Measurements from ENCODE around the gene FOXC2. TPM values are rescaled to one million over a fixed set of nuclear protein-coding genes. Genes with fewer than 3 reads are reported as not detected.

The FOXC2 gene
- total RNA-seq, 4 donors from 2014 or later: 0.40 to 1.5 (median 0.50) TPM

- no peak for TF ChIP-seq EP300 (IDR thresholded peaks at IDR 0.05)
- TF ChIP-seq POLR2AphosphoS5 (IDR thresholded peaks at IDR 0.05): no peak
- no peak for TF ChIP-seq CTCF (IDR thresholded peaks at IDR 0.05)
- TF ChIP-seq POLR2A (IDR thresholded peaks at IDR 0.05): no peak
- Histone ChIP-seq H3K27me3 (no peaks in the 10 kb centered on the region), H3K27ac (no peak overlapping the region), H3K4me1 (no peaks in the 10 kb centered on the region), H3K4me3 (no peak overlapping the region), H3K36me3 (peaks cover 0 to 100% of the 10 kb centered on the region in 2 donors), H3K9me3 (no peaks in the 10 kb centered on the region)
- 80% methylated on average over 1 of the region's 11 CpGs; no CpG with 5 or more reads in 1 of the 2 donors for WGBS, 2 donors (ENCODE audit: low coverage in 1 of 2)
- ATAC-seq: no peak
These were observed 25.1 kb upstream of the FOXC2 start for GRCh38 chr16:86541560-86541959.

GRCh38 chr16:86542756-86543750 is 23.6 kb upstream of the FOXC2 start:
- WGBS, 2 donors (ENCODE audit: low coverage in 1 of 2): 76 to 100% methylated on average over 2 to 11 of the region's 21 CpGs
- ATAC-seq: no peak
- TF ChIP-seq EP300 (IDR thresholded peaks at IDR 0.05) (no peak), POLR2A (IDR thresholded peaks at IDR 0.05) (no peak), POLR2AphosphoS5 (IDR thresholded peaks at IDR 0.05) (no peak), CTCF (IDR thresholded peaks at IDR 0.05) (no peak)
- Histone ChIP-seq H3K4me1 (no peaks in the 10 kb centered on the region), H3K27ac (no peak overlapping the region), H3K9me3 (no peaks in the 10 kb centered on the region), H3K27me3 (no peaks in the 10 kb centered on the region), H3K4me3 (no peak overlapping the region), H3K36me3 (peaks cover 0 to 100% of the 10 kb centered on the region in 2 donors)

- Histone ChIP-seq H3K36me3 (peaks cover 0 to 100% of the 10 kb centered on the region in 2 donors), H3K4me1 (no peaks in the 10 kb centered on the region), H3K9me3 (no peaks in the 10 kb centered on the region), H3K27me3 (no peaks in the 10 kb centered on the region), H3K27ac (no peak overlapping the region), H3K4me3 (no peak overlapping the region)
- WGBS, 2 donors (ENCODE audit: low coverage in 1 of 2): 100% methylated on average over 3 of the region's 12 CpGs; no CpG with 5 or more reads in 1 of the 2 donors
- TF ChIP-seq POLR2AphosphoS5 (IDR thresholded peaks at IDR 0.05): no peak
- TF ChIP-seq POLR2A (IDR thresholded peaks at IDR 0.05): no peak
- TF ChIP-seq CTCF (IDR thresholded peaks at IDR 0.05): no peak
- TF ChIP-seq EP300 (IDR thresholded peaks at IDR 0.05): no peak
- no peak for ATAC-seq
These were observed 21.1 kb upstream of the FOXC2 start for GRCh38 chr16:86545481-86545880.

GRCh38 chr16:86545954-86546637 is 20.5 kb upstream of the FOXC2 start:
- Histone ChIP-seq H3K4me1 (no peaks in the 10 kb centered on the region), H3K36me3 (peaks cover 0 to 100% of the 10 kb centered on the region in 2 donors), H3K4me3 (no peak overlapping the region), H3K27ac (peak overlapping the region in 1 of 4 donors; percentile 9), H3K27me3 (no peaks in the 10 kb centered on the region), H3K9me3 (no peaks in the 10 kb centered on the region)
- 58 to 70% methylated on average over 4 to 10 of the region's 19 CpGs for WGBS, 2 donors (ENCODE audit: low coverage in 1 of 2)
- TF ChIP-seq POLR2AphosphoS5 (IDR thresholded peaks at IDR 0.05) (no peak), EP300 (IDR thresholded peaks at IDR 0.05) (no peak), CTCF (IDR thresholded peaks at IDR 0.05) (no peak), POLR2A (IDR thresholded peaks at IDR 0.05) (no peak)
- no peak for ATAC-seq
